CD14-positive monocyte (primary cell): ENCODE measurements around the gene PXDN. TPM values are rescaled to one million over a fixed set of nuclear protein-coding genes. Genes with fewer than 3 reads are reported as not detected.

Source experiments
- DNase-seq, 3 donors: peaks; one replicate each; pipeline ENCODE4 v3.0.0-alpha.2; 2011 to 2022
- H2AFZ ChIP-seq: 2 replicates; pipeline ENCODE4 v1.6.0; 2012; ENCODE audit warnings: mild to moderate bottlenecking, low read depth, low read length, inconsistent platforms; ENCODE audit not compliant: insufficient read depth, poor library complexity, severe bottlenecking
- H3K27ac ChIP-seq, 2 donors: 1 replicate in 1 of 2; 2 replicates in 1 of 2; pipeline ENCODE4 v1.5.1; 2012 to 2013; ENCODE audit warnings: low read length in 2 of 2, control low read depth in 1 of 2, inconsistent platforms in 1 of 2, low read depth in 1 of 2, mild to moderate bottlenecking in 1 of 2
- H3K27me3 ChIP-seq, 2 donors: one replicate each; pipeline versions ENCODE4 v1.6.0 to v1.6.1; 2011 to 2013; ENCODE audit warnings: low read length in 2 of 2; ENCODE audit not compliant: control insufficient read depth in 2 of 2, insufficient read depth in 2 of 2
- H3K36me3 ChIP-seq, 2 donors: replicated peaks in 1 of 2; 1 replicate in 1 of 2; 2 replicates in 1 of 2; pipeline versions ENCODE4 v1.5.1 to v1.6.1; 2012 to 2013; ENCODE audit warnings: low read length in 2 of 2, control low read depth in 1 of 2, inconsistent platforms in 1 of 2, mild to moderate bottlenecking in 1 of 2; ENCODE audit not compliant: insufficient read depth in 2 of 2, control insufficient read depth in 1 of 2
- H3K4me1 ChIP-seq, 2 donors: 1 replicate in 1 of 2; 2 replicates in 1 of 2; pipeline versions ENCODE4 v1.5.1 to v1.6.1; 2012 to 2013; ENCODE audit warnings: low read length in 2 of 2, control low read depth in 1 of 2, inconsistent platforms in 1 of 2, mild to moderate bottlenecking in 1 of 2, moderate library complexity in 1 of 2; ENCODE audit not compliant: insufficient read depth in 2 of 2, control insufficient read depth in 1 of 2
- H3K4me2 ChIP-seq: replicated peaks from 2 replicates; pipeline ENCODE3; 2012; ENCODE audit warnings: low read length, moderate library complexity, mild to moderate bottlenecking; ENCODE audit not compliant: poor library complexity, severe bottlenecking; ENCODE audit errors: extremely low read depth
- H3K4me3 ChIP-seq, 3 experiments: fragments of 200-600 bp in 1 of 3; sonication (generic) in 1 of 3; replicated peaks in 1 of 3; 1 replicate in 2 of 3; 2 replicates in 1 of 3; pipeline ENCODE4 v1.5.1; 2011 to 2013; ENCODE audit warnings: low read length in 3 of 3, mild to moderate bottlenecking in 3 of 3, control low read depth in 2 of 3, low read depth in 2 of 3, inconsistent platforms in 1 of 3, moderate library complexity in 1 of 3
- H3K79me2 ChIP-seq: 2 replicates; pipeline ENCODE4 v1.6.0; 2012; ENCODE audit warnings: mild to moderate bottlenecking, control low read depth, inconsistent platforms, low read length, moderate library complexity; ENCODE audit not compliant: insufficient read depth
- H3K9ac ChIP-seq: 2 replicates; pipeline ENCODE4 v1.6.0; 2017; ENCODE audit warnings: low read length, mild to moderate bottlenecking; ENCODE audit not compliant: insufficient read depth, poor library complexity, severe bottlenecking
- H3K9me3 ChIP-seq, 2 donors: replicated peaks in 1 of 2; 1 replicate in 1 of 2; 2 replicates in 1 of 2; pipeline versions ENCODE4 v1.5.1 to v1.6.1; 2012 to 2013; ENCODE audit warnings: low read length in 2 of 2, control low read depth in 1 of 2; ENCODE audit not compliant: control insufficient read depth in 1 of 2, insufficient read depth in 1 of 2
- H4K20me1 ChIP-seq: 2 replicates; pipeline ENCODE4 v1.6.0; 2012; ENCODE audit warnings: mild to moderate bottlenecking, low read length, control low read depth, moderate library complexity; ENCODE audit not compliant: insufficient read depth
- H3K27ac Mint-ChIP-seq, 7 donors: one replicate each; pipeline ENCODE4 v1.8.0; 2020; ENCODE audit warnings: mild to moderate bottlenecking in 7 of 7, mixed read lengths in 7 of 7, moderate library complexity in 6 of 7, inconsistent platforms in 2 of 7
- H3K27me3 Mint-ChIP-seq, 3 donors: one replicate each; pipeline ENCODE4 v1.8.0; 2021 to 2022; ENCODE audit warnings: low read depth in 3 of 3, mild to moderate bottlenecking in 3 of 3, mixed read lengths in 3 of 3, moderate library complexity in 3 of 3, inconsistent platforms in 1 of 3
- H3K36me3 Mint-ChIP-seq, 2 donors: one replicate each; pipeline ENCODE4 v1.8.0; 2020; ENCODE audit warnings: mixed read lengths in 2 of 2, inconsistent platforms in 1 of 2, mild to moderate bottlenecking in 1 of 2
- H3K4me1 Mint-ChIP-seq: one replicate; pipeline ENCODE4 v1.8.0; 2020; ENCODE audit warnings: mild to moderate bottlenecking, mixed read lengths
- H3K4me3 Mint-ChIP-seq, 2 donors: one replicate each; pipeline ENCODE4 v1.8.0; 2020; ENCODE audit warnings: mild to moderate bottlenecking in 2 of 2, mixed read lengths in 2 of 2, moderate library complexity in 1 of 2
- H3K9me3 Mint-ChIP-seq, 7 donors: one replicate each; pipeline ENCODE4 v1.8.0; 2020 to 2022; ENCODE audit warnings: mixed read lengths in 7 of 7, mild to moderate bottlenecking in 6 of 7, moderate library complexity in 6 of 7, inconsistent platforms in 2 of 7
- WGBS: methylation state at CpG from one replicate; pipeline ENCODE4 v1.1.5; 2013; ENCODE audit warnings: missing lambda C conversion rate; ENCODE audit not compliant: insufficient coverage; 5-methylcytosine and 5-hydroxymethylcytosine counted together
- intact Hi-C, 2 donors: fragments of 100-400 bp; cut with micrococcal nuclease; formaldehyde crosslinking; loops; one replicate each; pipeline versions ENCODE4 v1.15.0 to v1.15.1; 2023
- polyA plus RNA-seq, 3 donors: library from polyadenylated mRNA; depleted of rRNA in 1 of 3; unstranded in 2 of 3; stranded (reverse) in 1 of 3; fragments of 300-500 nt in 2 of 3; fragments of >200 nt in 1 of 3; fragmentation: Illumina TruSeq in 2 of 3; gene quantifications; 1 replicate in 2 of 3; 2 replicates in 1 of 3; pipeline ENCODE4 v1.2.3, GENCODE V29; 2012 to 2021
- TF ChIP-seq, protein P1 (sequence below): fragments of 200-600 bp; IDR thresholded peaks from one replicate; pipeline ENCODE4 v1.8.0; 2022; ENCODE audit warnings: antibody characterized with exemption, mild to moderate bottlenecking

The PXDN gene
- polyA plus RNA-seq, 3 donors = not detected

DNA sequence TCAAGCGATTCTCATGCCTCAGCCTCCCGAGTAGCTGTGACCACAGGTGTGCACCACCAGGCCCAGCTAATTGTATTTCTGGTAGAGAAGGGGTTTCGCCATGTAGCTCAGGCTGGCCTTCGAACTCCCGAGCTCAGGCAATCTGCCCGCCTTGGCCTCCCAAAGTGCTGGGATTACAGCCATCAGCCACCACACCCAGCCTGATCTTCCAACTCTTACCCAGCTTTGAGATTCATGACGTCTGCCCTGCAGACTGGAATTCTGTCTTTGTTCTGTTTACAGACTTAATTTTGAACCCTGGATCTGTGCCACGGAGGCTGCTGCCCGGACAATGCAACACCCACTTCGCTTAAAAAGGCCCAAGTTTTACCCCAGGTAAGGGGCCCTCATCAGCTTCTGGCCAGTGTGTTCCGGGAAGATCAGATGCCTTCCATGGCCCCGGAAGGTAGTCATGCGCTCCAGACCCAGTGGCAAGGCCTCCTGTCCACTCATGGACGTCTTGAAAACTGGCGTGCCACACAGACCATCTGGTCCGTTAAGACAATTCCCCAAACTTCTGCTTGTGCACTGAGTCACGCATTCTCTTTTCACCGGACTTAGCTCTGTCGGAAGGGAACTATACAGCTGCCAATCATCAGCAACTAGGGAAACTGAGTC lies 5.5 kb downstream of the PXDN start:
- Mint-ChIP-seq H3K4me1 (peaks cover 3% of the 10 kb centered on the region), H3K27me3 (peaks cover 19 to 25% (median 21%) of the 10 kb centered on the region in 3 donors), H3K27ac (no peak overlapping the region), H3K4me3 (no peak overlapping the region), H3K36me3 (no peaks in the 10 kb centered on the region), H3K9me3 (peaks cover 0 to 9% (median 3%) of the 10 kb centered on the region in 7 donors)
- Histone ChIP-seq H3K4me2 (no peak overlapping the region), H3K79me2 (no peaks in the 10 kb centered on the region), H3K4me3 (no peak overlapping the region), H3K9ac (no peak overlapping the region), H3K36me3 (no peaks in the 10 kb centered on the region), H2AFZ (no peak overlapping the region), H3K27me3 (peaks cover 0 to 15% of the 10 kb centered on the region in 2 donors), H3K27ac (no peak overlapping the region), H4K20me1 (no peaks in the 10 kb centered on the region), H3K9me3 (no peaks in the 10 kb centered on the region), H3K4me1 (no peaks in the 10 kb centered on the region)
- intact Hi-C loops = no loop called here
- TF ChIP-seq, protein P1, sequence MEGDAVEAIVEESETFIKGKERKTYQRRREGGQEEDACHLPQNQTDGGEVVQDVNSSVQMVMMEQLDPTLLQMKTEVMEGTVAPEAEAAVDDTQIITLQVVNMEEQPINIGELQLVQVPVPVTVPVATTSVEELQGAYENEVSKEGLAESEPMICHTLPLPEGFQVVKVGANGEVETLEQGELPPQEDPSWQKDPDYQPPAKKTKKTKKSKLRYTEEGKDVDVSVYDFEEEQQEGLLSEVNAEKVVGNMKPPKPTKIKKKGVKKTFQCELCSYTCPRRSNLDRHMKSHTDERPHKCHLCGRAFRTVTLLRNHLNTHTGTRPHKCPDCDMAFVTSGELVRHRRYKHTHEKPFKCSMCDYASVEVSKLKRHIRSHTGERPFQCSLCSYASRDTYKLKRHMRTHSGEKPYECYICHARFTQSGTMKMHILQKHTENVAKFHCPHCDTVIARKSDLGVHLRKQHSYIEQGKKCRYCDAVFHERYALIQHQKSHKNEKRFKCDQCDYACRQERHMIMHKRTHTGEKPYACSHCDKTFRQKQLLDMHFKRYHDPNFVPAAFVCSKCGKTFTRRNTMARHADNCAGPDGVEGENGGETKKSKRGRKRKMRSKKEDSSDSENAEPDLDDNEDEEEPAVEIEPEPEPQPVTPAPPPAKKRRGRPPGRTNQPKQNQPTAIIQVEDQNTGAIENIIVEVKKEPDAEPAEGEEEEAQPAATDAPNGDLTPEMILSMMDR = no peak
- 89% methylated on average over 15 of the region's 19 CpGs for WGBS
- no peak for DNase-seq

DNA sequence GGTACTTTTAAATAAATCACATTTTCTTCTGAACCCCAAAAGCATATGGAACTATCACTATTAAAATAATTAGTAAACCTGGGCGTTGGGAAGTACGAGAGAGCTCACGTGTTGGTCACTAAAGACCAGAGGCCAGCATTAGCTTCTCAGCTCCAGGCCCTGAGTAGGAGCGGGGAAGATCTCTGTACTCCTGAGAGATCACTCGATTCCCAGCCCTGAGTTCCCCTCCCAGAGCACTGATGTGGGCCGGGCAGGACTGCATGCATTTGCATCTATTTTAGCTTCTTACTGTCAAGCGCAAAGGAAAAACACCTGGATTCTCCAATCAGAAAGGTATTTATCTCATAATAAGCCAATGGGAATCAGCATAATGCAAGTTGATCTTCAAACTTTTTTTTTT lies 6.2 kb downstream of the PXDN start:
- DNase-seq = no peak
- Mint-ChIP-seq H3K36me3 (no peaks in the 10 kb centered on the region), H3K27me3 (peaks cover 16 to 22% (median 18%) of the 10 kb centered on the region in 3 donors), H3K4me3 (no peak overlapping the region), H3K9me3 (peaks cover 0 to 9% (median 4%) of the 10 kb centered on the region in 7 donors), H3K27ac (no peak overlapping the region), H3K4me1 (peaks cover 3% of the 10 kb centered on the region)
- Histone ChIP-seq H3K9ac (no peak overlapping the region), H3K79me2 (no peaks in the 10 kb centered on the region), H3K27ac (no peak overlapping the region), H3K9me3 (no peaks in the 10 kb centered on the region), H4K20me1 (no peaks in the 10 kb centered on the region), H3K4me1 (no peaks in the 10 kb centered on the region), H3K4me3 (no peak overlapping the region), H3K27me3 (peaks cover 0 to 12% of the 10 kb centered on the region in 2 donors), H3K4me2 (no peak overlapping the region), H3K36me3 (no peaks in the 10 kb centered on the region), H2AFZ (no peak overlapping the region)
- 67% methylated on average over 3 of the region's 7 CpGs for WGBS
- intact Hi-C loops = no loop called here
- TF ChIP-seq, protein P1 = no peak
